ENCODE data around the gene RPL21. TPM values are rescaled to one million over a fixed set of nuclear protein-coding genes. Genes with fewer than 3 reads are reported as not detected.
"Not testable (repeated sequence)": the region's sequence is repeated elsewhere in the genome, so short reads cannot be mapped to it uniquely, and the experiment has no call there.

RPL21 gene
- total RNA-seq, 4 donors from 2014 or later = 71.8 to 702 (median 370) TPM

- no peaks in the 10 kb centered on the region for H3K9me3 ChIP-seq
- WGBS, 2 donors (ENCODE audit: low coverage in 1 of 2) = 25 to 40% methylated on average over 2 to 5 of the region's 5 CpGs
- no peaks in the 10 kb centered on the region for H3K36me3 ChIP-seq
- H3K4me1 ChIP-seq = no peaks in the 10 kb centered on the region
- intact Hi-C loops (cut with DNase I; ENCODE audit: low total_unique reads) = no loop called here
- H3K27me3 ChIP-seq = peaks cover 4% of the 10 kb centered on the region
- in situ Hi-C loops (cut with MboI; ENCODE audit: low pct_ligation_motif_present in 1 of 4, low pct_unique_long_range_greater_than_20kb in 1 of 4, low sequenced_read_pairs in 3 of 4) = no loop called here
- H3K27ac ChIP-seq = no peak overlapping the region
- TF ChIP-seq POLR2AphosphoS5 (IDR thresholded peaks at IDR 0.05) (no peak), EP300 (IDR thresholded peaks at IDR 0.05; ENCODE audit: low read depth) (no peak), CTCF (IDR thresholded peaks at IDR 0.05) (no peak), POLR2A (IDR thresholded peaks at IDR 0.05) (no peak)
- no peak for DNase-seq
- no peak overlapping the region for H3K4me3 ChIP-seq
These were observed 47.5 kb downstream of the RPL21 start for GRCh38 chr13:27298849-27299248.

- in situ Hi-C loops (cut with MboI; ENCODE audit: low pct_ligation_motif_present in 1 of 4, low pct_unique_long_range_greater_than_20kb in 1 of 4, low sequenced_read_pairs in 3 of 4); H3K27me3 ChIP-seq; intact Hi-C loops (cut with DNase I; ENCODE audit: low total_unique reads); H3K9me3 ChIP-seq; H3K27ac ChIP-seq; H3K4me3 ChIP-seq; DNase-seq; H3K36me3 ChIP-seq; H3K4me1 ChIP-seq: not testable (repeated sequence)
- WGBS, 2 donors (ENCODE audit: low coverage in 1 of 2) = 67 to 81% methylated on average over 1 to 7 of the region's 7 CpGs
These were observed 49.0 kb downstream of the RPL21 start for GRCh38 chr13:27300406-27300805.

- in situ Hi-C loops (cut with MboI; ENCODE audit: low pct_ligation_motif_present in 1 of 4, low pct_unique_long_range_greater_than_20kb in 1 of 4, low sequenced_read_pairs in 3 of 4) (no loop called here), intact Hi-C loops (cut with DNase I; ENCODE audit: low total_unique reads) (no loop called here)
- no peaks in the 10 kb centered on the region for H3K27me3 ChIP-seq
- TF ChIP-seq POLR2AphosphoS5 (IDR thresholded peaks at IDR 0.05) = no peak
- TF ChIP-seq EP300 (IDR thresholded peaks at IDR 0.05; ENCODE audit: low read depth) = no peak
- WGBS, 2 donors (ENCODE audit: low coverage in 1 of 2) = 77% methylated on average over 3 to 6 of the region's 6 CpGs
- H3K36me3 ChIP-seq = no peaks in the 10 kb centered on the region
- H3K4me1 ChIP-seq = no peaks in the 10 kb centered on the region
- H3K9me3 ChIP-seq = no peaks in the 10 kb centered on the region
- DNase-seq = no peak
- H3K27ac ChIP-seq = no peak overlapping the region
- no peak overlapping the region for H3K4me3 ChIP-seq
These were observed 49.7 kb downstream of the RPL21 start for GRCh38 chr13:27300941-27301586.

- no peak for TF ChIP-seq POLR2A (IDR thresholded peaks at IDR 0.05)
- no peak for TF ChIP-seq CTCF (IDR thresholded peaks at IDR 0.05)
- no peak for TF ChIP-seq EP300 (IDR thresholded peaks at IDR 0.05; ENCODE audit: low read depth)
- no peak for TF ChIP-seq POLR2AphosphoS5 (IDR thresholded peaks at IDR 0.05)
- WGBS, 2 donors (ENCODE audit: low coverage in 1 of 2) = 54 to 61% methylated on average over 4 of the region's 4 CpGs
- Histone ChIP-seq H3K4me3 (no peak overlapping the region), H3K4me1 (no peaks in the 10 kb centered on the region), H3K27ac (no peak overlapping the region), H3K9me3 (no peaks in the 10 kb centered on the region), H3K36me3 (no peaks in the 10 kb centered on the region), H3K27me3 (no peaks in the 10 kb centered on the region)
- no peak for DNase-seq
- in situ Hi-C loops (cut with MboI; ENCODE audit: low pct_ligation_motif_present in 1 of 4, low pct_unique_long_range_greater_than_20kb in 1 of 4, low sequenced_read_pairs in 3 of 4) (no loop called here), intact Hi-C loops (cut with DNase I; ENCODE audit: low total_unique reads) (no loop called here)
These were observed 51.4 kb downstream of the RPL21 start for GRCh38 chr13:27302643-27303262.

GRCh38 chr13:27304099-27304498 is 52.7 kb downstream of the RPL21 start:
- DNase-seq = no peak
- 87% methylated on average over 4 of the region's 4 CpGs; no CpG with 5 or more reads in 1 of the 2 donors for WGBS, 2 donors (ENCODE audit: low coverage in 1 of 2)
- in situ Hi-C loops (cut with MboI; ENCODE audit: low pct_ligation_motif_present in 1 of 4, low pct_unique_long_range_greater_than_20kb in 1 of 4, low sequenced_read_pairs in 3 of 4) = no loop called here

More at GRCh38 chr13:27304099-27304498, 52.7 kb downstream of the RPL21 start:
- TF ChIP-seq CTCF (IDR thresholded peaks at IDR 0.05) (no peak), POLR2AphosphoS5 (IDR thresholded peaks at IDR 0.05) (no peak), EP300 (IDR thresholded peaks at IDR 0.05; ENCODE audit: low read depth) (no peak), POLR2A (IDR thresholded peaks at IDR 0.05) (no peak)
- Histone ChIP-seq H3K27me3 (no peaks in the 10 kb centered on the region), H3K4me1 (no peaks in the 10 kb centered on the region), H3K27ac (no peak overlapping the region), H3K36me3 (no peaks in the 10 kb centered on the region), H3K9me3 (no peaks in the 10 kb centered on the region), H3K4me3 (no peak overlapping the region)
- intact Hi-C loops (cut with DNase I; ENCODE audit: low total_unique reads) = no loop called here

Measured in transverse colon (tissue), 4 donors.